ENCODE measurements around the gene ABCC10.
"Not testable (repeated sequence)": the region's sequence is repeated elsewhere in the genome, so short reads cannot be mapped to it uniquely, and the experiment has no call there.

ABCC10 gene

GRCh38 chr6:43496370-43497128, 69.2 kb downstream of the ABCC10 start:
- no peak for DNase-seq (ENCODE audit: low read depth, low spot score)
- H3K9ac ChIP-seq (ENCODE audit: insufficient read length), result peak overlapping the region; percentile 37
- H3K36me3 ChIP-seq (ENCODE audit: insufficient read depth, low read length), result peaks cover 37% of the 10 kb centered on the region; the same call in 1 of the 2 replicates
- H3K9me3 ChIP-seq (ENCODE audit: low read depth, low read length), result no peaks in the 10 kb centered on the region
- no peak overlapping the region for H3K27ac ChIP-seq
- TF ChIP-seq POLR2AphosphoS5 (IDR thresholded peaks at IDR 0.05; ENCODE audit: borderline replicate concordance, low read depth, low read length), result no peak
- no peak for TF ChIP-seq EZH2 (IDR thresholded peaks at IDR 0.05)
- TF ChIP-seq FOXP2 (optimal IDR thresholded peaks at IDR 0.05; ENCODE audit: control extremely low read depth, extremely low read length, insufficient read depth), result no peak
- no peak overlapping the region for H3K4me3 ChIP-seq

GRCh38 chr6:43497129-43497396, 69.7 kb downstream of the ABCC10 start:
- H3K36me3 ChIP-seq (ENCODE audit: insufficient read depth, low read length), result peaks cover 38% of the 10 kb centered on the region; the same call in 1 of the 2 replicates
- no peaks in the 10 kb centered on the region for H3K9me3 ChIP-seq (ENCODE audit: low read depth, low read length)
- H3K27ac ChIP-seq, result no peak overlapping the region
- DNase-seq (ENCODE audit: low read depth, low spot score), result no peak
- no peak for TF ChIP-seq POLR2AphosphoS5 (IDR thresholded peaks at IDR 0.05; ENCODE audit: borderline replicate concordance, low read depth, low read length)
- TF ChIP-seq EZH2 (IDR thresholded peaks at IDR 0.05), result no peak
- TF ChIP-seq FOXP2 (optimal IDR thresholded peaks at IDR 0.05; ENCODE audit: control extremely low read depth, extremely low read length, insufficient read depth), result no peak
- no peak overlapping the region for H3K9ac ChIP-seq (ENCODE audit: insufficient read length)
- no peak overlapping the region for H3K4me3 ChIP-seq

DNA sequence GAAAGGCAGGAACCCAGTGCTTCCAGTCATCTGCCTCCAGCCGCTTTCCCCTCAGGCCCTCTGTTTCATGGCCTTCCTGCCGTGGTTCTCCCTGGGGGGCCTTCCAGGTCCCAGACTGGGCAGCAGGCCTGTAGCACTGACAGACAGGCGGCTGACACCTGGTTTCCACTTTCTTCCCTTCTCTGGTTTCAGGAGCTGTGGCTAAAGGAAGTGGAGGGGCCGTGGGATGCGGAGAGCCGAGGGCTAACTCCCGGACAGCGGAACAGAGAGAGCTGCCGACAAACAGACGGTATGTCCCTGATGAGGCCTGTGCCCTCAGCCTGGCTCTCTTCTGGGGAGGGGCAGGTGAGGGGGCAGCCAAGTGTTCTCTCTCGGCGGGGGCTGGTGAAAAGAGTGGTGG, 70.3 kb downstream of the ABCC10 start:
- no peak overlapping the region for H3K27ac ChIP-seq
- DNase-seq (ENCODE audit: low read depth, low spot score), result no peak
- H3K4me3 ChIP-seq, result no peak overlapping the region
- no peak for TF ChIP-seq POLR2AphosphoS5 (IDR thresholded peaks at IDR 0.05; ENCODE audit: borderline replicate concordance, low read depth, low read length)
- TF ChIP-seq EZH2 (IDR thresholded peaks at IDR 0.05), result no peak
- TF ChIP-seq FOXP2 (optimal IDR thresholded peaks at IDR 0.05; ENCODE audit: control extremely low read depth, extremely low read length, insufficient read depth), result no peak
- no peaks in the 10 kb centered on the region for H3K9me3 ChIP-seq (ENCODE audit: low read depth, low read length)
- H3K9ac ChIP-seq (ENCODE audit: insufficient read length), result no peak overlapping the region
- H3K36me3 ChIP-seq (ENCODE audit: insufficient read depth, low read length), result peaks cover 40% of the 10 kb centered on the region; the same call in 1 of the 2 replicates

- H3K27ac ChIP-seq; H3K4me3 ChIP-seq; H3K9me3 ChIP-seq (ENCODE audit: low read depth, low read length); H3K9ac ChIP-seq (ENCODE audit: insufficient read length); DNase-seq (ENCODE audit: low read depth, low spot score): not testable (repeated sequence)
- H3K36me3 ChIP-seq (ENCODE audit: insufficient read depth, low read length), result peaks cover 40% of the 10 kb centered on the region; the same call in 1 of the 2 replicates
Observed at GRCh38 chr6:43498291-43498690, 71.0 kb downstream of the ABCC10 start.

- Histone ChIP-seq H3K4me3 (no peak overlapping the region), H3K9ac (ENCODE audit: insufficient read length) (no peak overlapping the region), H3K36me3 (ENCODE audit: insufficient read depth, low read length) (peaks cover 40% of the 10 kb centered on the region; the same call in 1 of the 2 replicates), H3K9me3 (ENCODE audit: low read depth, low read length) (no peaks in the 10 kb centered on the region), H3K27ac (no peak overlapping the region)
- no peak for DNase-seq (ENCODE audit: low read depth, low spot score)
- TF ChIP-seq FOXP2 (optimal IDR thresholded peaks at IDR 0.05; ENCODE audit: control extremely low read depth, extremely low read length, insufficient read depth), result no peak
- TF ChIP-seq POLR2AphosphoS5 (IDR thresholded peaks at IDR 0.05; ENCODE audit: borderline replicate concordance, low read depth, low read length), result no peak
- TF ChIP-seq EZH2 (IDR thresholded peaks at IDR 0.05), result no peak
Observed at GRCh38 chr6:43499028-43499815, 71.9 kb downstream of the ABCC10 start.

Data from SK-N-MC (cell line).